ENCODE data around the gene FNDC3B.

DNA sequence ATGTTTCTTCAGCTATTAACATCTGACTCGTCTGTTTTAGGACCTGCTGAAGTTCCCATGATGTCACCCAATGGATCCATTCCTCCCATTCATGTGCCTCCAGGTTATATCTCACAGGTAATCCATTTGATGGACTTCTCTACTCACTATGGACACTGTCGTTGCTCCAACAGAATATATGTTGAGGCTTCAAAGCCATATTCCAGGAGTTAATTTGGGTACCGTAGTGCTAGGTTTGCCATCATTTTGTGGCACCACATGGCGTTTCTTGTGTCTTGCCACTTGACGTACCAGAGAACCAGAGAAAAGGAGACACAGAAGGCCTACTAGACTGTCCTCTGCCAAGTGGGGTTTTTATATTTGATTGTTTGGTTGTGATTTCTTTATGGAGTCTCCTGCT is 187.5 kb downstream of the FNDC3B start:
- TF ChIP-seq, protein P1, sequence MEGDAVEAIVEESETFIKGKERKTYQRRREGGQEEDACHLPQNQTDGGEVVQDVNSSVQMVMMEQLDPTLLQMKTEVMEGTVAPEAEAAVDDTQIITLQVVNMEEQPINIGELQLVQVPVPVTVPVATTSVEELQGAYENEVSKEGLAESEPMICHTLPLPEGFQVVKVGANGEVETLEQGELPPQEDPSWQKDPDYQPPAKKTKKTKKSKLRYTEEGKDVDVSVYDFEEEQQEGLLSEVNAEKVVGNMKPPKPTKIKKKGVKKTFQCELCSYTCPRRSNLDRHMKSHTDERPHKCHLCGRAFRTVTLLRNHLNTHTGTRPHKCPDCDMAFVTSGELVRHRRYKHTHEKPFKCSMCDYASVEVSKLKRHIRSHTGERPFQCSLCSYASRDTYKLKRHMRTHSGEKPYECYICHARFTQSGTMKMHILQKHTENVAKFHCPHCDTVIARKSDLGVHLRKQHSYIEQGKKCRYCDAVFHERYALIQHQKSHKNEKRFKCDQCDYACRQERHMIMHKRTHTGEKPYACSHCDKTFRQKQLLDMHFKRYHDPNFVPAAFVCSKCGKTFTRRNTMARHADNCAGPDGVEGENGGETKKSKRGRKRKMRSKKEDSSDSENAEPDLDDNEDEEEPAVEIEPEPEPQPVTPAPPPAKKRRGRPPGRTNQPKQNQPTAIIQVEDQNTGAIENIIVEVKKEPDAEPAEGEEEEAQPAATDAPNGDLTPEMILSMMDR (IDR thresholded peaks at IDR 0.05; ENCODE audit: control extremely low read depth in 1 of 3, insufficient read depth in 1 of 3, low read depth in 1 of 3, low read length in 3 of 3), result no peak
- TF ChIP-seq BACH1 (IDR thresholded peaks at IDR 0.05; ENCODE audit: low read length), result no peak
- TF ChIP-seq MAFK (IDR thresholded peaks at IDR 0.05; ENCODE audit: low read depth, low read length), result no peak
- TF ChIP-seq, protein P2, sequence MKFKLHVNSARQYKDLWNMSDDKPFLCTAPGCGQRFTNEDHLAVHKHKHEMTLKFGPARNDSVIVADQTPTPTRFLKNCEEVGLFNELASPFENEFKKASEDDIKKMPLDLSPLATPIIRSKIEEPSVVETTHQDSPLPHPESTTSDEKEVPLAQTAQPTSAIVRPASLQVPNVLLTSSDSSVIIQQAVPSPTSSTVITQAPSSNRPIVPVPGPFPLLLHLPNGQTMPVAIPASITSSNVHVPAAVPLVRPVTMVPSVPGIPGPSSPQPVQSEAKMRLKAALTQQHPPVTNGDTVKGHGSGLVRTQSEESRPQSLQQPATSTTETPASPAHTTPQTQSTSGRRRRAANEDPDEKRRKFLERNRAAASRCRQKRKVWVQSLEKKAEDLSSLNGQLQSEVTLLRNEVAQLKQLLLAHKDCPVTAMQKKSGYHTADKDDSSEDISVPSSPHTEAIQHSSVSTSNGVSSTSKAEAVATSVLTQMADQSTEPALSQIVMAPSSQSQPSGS (IDR thresholded peaks at IDR 0.05; ENCODE audit: low read length), result no peak
